ENCODE results near the gene COPS3.

DNA sequence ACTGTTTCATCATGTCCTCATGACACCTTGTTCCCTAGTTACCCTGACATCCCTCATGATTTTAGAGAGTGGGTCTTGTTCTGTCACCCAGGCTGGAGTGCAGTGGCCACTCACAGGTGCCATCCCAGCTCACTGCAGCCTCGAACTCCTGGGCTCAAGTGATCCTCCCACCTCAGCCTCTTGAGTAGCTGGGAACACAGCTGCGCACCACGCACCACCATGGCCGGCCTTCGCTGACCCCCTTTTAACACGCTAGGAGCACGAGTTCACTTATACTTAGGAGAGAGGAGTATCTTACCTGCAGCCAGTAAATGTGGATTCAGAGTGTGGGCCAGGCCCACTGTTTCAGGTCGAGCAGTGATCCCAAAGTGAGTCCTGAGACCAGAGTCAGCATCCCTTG, 43.6 kb upstream of the COPS3 start:
- TF ChIP-seq POLR2AphosphoS5 (IDR thresholded peaks at IDR 0.05; ENCODE audit: low read depth): no peak
- TF ChIP-seq, protein P1, sequence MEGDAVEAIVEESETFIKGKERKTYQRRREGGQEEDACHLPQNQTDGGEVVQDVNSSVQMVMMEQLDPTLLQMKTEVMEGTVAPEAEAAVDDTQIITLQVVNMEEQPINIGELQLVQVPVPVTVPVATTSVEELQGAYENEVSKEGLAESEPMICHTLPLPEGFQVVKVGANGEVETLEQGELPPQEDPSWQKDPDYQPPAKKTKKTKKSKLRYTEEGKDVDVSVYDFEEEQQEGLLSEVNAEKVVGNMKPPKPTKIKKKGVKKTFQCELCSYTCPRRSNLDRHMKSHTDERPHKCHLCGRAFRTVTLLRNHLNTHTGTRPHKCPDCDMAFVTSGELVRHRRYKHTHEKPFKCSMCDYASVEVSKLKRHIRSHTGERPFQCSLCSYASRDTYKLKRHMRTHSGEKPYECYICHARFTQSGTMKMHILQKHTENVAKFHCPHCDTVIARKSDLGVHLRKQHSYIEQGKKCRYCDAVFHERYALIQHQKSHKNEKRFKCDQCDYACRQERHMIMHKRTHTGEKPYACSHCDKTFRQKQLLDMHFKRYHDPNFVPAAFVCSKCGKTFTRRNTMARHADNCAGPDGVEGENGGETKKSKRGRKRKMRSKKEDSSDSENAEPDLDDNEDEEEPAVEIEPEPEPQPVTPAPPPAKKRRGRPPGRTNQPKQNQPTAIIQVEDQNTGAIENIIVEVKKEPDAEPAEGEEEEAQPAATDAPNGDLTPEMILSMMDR (IDR thresholded peaks at IDR 0.05; ENCODE audit: insufficient read depth, low read length): no peak

Measured in HL-60 (cell line).